Activated T-cell treated with anti-CD3 and anti-CD28 coated beads, Interleukin-2, amount 50 U/mL, for 4 hours (primary cell): Measurements from ENCODE around the gene TMEM135. TPM values are rescaled to one million over a fixed set of nuclear protein-coding genes. Genes with fewer than 3 reads are reported as not detected.

Experiments used
- ATAC-seq, 2 donors: fragments of 200-7000 bp; cut with Tn5 transposase; one replicate each; pipeline ENCODE4 v1.10.0; 2021
- DNase-seq: peaks from one replicate; pipeline ENCODE4 v3.0.0-alpha.2; 2020
- H3K27me3 Mint-ChIP-seq: one replicate; pipeline ENCODE4 v1.8.0; 2021; ENCODE audit warnings: low read depth, mixed read lengths
- H3K36me3 Mint-ChIP-seq: one replicate; pipeline ENCODE4 v1.8.0; 2022; ENCODE audit warnings: mixed read lengths; ENCODE audit not compliant: insufficient read depth
- H3K4me1 Mint-ChIP-seq: one replicate; pipeline ENCODE4 v1.8.0; 2021; ENCODE audit warnings: low read depth, mixed read lengths
- H3K4me3 Mint-ChIP-seq: one replicate; pipeline ENCODE4 v1.8.0; 2021; ENCODE audit warnings: mild to moderate bottlenecking, moderate library complexity, mixed read lengths
- H3K9me3 Mint-ChIP-seq: one replicate; pipeline ENCODE4 v1.8.0; 2021; ENCODE audit warnings: mixed read lengths
- total RNA-seq, 3 donors: library from RNA; stranded (reverse); gene quantifications; one replicate each; pipeline ENCODE4 v1.2.1, GENCODE V29; 2021

The TMEM135 gene
- total RNA-seq, 3 donors from 2014 or later = 9.6 to 17.9 (median 11.7) TPM

GRCh38 chr11:87236368-87236767 is 198.6 kb downstream of the TMEM135 start:
- no peaks in the 10 kb centered on the region for H3K27me3 Mint-ChIP-seq
- H3K4me1 Mint-ChIP-seq = no peaks in the 10 kb centered on the region
- peaks cover 14% of the 10 kb centered on the region for H3K9me3 Mint-ChIP-seq
- H3K36me3 Mint-ChIP-seq = peaks cover 21% of the 10 kb centered on the region
- ATAC-seq (no peak), DNase-seq (no peak)
- H3K4me3 Mint-ChIP-seq = no peak overlapping the region

GRCh38 chr11:87239001-87239400 is 201.3 kb downstream of the TMEM135 start:
- Mint-ChIP-seq H3K36me3 (peaks cover 13% of the 10 kb centered on the region), H3K4me3 (no peak overlapping the region), H3K27me3 (no peaks in the 10 kb centered on the region), H3K4me1 (no peaks in the 10 kb centered on the region), H3K9me3 (no peaks in the 10 kb centered on the region)
- ATAC-seq (no peak), DNase-seq (no peak)

DNA sequence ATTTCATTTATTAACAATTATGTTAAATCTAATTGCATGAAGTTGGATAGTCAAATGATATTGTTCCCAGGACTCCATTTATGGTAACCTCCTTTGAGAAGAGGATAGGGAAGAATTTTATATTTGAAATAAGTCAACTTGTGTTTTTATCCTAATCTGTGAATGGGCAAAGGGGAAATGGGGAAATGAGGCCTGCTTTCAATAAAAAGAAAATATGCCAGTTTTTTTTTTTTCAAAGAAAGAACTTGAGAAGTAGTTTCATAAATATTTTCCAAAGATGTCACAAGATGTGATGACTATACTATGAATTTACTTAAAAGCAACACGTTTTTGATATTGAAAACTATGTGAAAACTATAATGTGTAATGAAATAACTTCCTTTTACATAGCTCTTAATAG is 201.8 kb downstream of the TMEM135 start:
- Mint-ChIP-seq H3K4me1 (no peaks in the 10 kb centered on the region), H3K27me3 (no peaks in the 10 kb centered on the region), H3K4me3 (no peak overlapping the region), H3K9me3 (no peaks in the 10 kb centered on the region), H3K36me3 (peaks cover 13% of the 10 kb centered on the region)
- ATAC-seq (no peak), DNase-seq (no peak)

DNA sequence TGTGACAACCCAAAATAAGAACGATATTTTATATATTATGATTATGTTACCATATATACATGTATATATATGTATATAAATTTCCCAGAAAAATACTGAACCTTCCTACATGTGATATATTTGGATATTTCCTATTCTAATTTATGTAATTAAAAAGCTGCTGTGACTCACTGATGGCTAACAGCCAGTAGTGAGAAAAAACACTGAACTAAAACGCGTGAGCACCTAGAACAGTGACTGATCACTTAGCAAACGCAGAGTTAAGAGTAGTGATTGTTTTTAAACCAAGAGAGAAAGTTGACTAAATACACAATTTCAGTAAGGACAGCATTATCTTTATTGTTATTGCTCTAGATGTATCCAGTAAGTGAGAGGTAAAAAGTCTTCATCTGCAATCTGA is 213.8 kb downstream of the TMEM135 start:
- Mint-ChIP-seq H3K9me3 (no peaks in the 10 kb centered on the region), H3K4me1 (peaks cover 21% of the 10 kb centered on the region), H3K27me3 (no peaks in the 10 kb centered on the region), H3K36me3 (peaks cover 9% of the 10 kb centered on the region), H3K4me3 (no peak overlapping the region)
- no peak for DNase-seq
- ATAC-seq = no peak

DNA sequence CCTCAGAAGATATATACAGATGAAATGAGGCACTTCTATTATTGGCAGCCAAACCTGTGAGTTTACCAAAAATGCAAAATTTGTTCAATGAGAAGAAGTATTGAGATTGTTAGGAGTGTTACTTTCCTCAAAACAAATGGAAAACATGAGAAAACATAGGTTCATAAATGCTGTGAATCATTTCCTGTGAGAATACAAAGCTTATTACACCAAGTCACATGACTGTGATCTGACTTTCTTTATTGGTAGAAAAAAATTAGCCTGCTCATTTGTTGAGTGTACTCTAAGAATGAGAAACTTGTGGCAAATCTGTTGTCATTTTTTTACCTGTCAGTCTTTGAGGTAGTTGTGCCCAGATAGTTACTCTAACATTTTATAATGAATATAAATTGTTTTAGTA is 215.1 kb downstream of the TMEM135 start:
- no peaks in the 10 kb centered on the region for H3K9me3 Mint-ChIP-seq
- peaks cover 21% of the 10 kb centered on the region for H3K4me1 Mint-ChIP-seq
- no peak for DNase-seq
- peak; percentile 93 to 96 for ATAC-seq
- peaks cover 9% of the 10 kb centered on the region for H3K36me3 Mint-ChIP-seq
- no peaks in the 10 kb centered on the region for H3K27me3 Mint-ChIP-seq
- H3K4me3 Mint-ChIP-seq = no peak overlapping the region

DNA sequence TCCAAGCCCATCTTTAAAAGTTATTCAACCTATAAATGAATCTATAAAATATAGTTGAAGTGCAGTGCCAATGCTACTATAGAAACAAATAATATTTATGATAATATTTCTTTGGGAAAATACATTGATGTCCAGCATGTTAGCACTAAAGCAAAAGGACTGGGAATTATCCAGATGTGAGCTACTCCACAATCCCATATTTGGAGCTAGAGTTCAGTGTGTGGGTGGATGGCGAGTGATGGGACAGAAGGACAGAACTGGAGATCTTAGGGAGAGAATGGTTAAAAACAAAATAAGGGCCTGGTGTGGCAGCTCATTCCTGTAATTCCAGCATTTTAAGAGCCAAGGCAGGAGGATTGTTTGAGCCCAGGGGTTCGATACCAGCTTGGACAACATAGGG is 216.8 kb downstream of the TMEM135 start:
- Mint-ChIP-seq H3K27me3 (no peaks in the 10 kb centered on the region), H3K9me3 (no peaks in the 10 kb centered on the region), H3K4me3 (no peak overlapping the region), H3K36me3 (peaks cover 9% of the 10 kb centered on the region), H3K4me1 (peaks cover 18% of the 10 kb centered on the region)
- no peak for ATAC-seq
- no peak for DNase-seq

DNA sequence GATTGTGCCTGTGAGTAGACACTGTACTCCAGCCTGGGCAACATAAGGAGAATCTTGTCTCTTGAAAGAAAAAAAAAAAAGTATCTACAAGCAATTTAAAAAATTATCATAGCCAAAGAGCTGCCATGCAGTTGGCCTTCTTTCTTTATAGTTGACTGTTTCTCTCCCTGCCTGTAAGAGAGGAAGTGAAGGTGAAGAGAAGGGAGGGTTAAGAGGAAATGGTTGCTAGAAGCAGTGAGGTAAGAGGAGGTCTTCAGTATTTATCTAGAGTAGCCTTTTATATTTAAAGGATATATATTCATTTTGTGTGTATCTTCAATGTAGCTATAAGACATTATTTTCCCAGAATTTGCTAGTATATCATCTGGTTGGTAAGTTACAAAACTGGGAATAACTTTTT is 217.9 kb downstream of the TMEM135 start:
- Mint-ChIP-seq H3K9me3 (no peaks in the 10 kb centered on the region), H3K27me3 (no peaks in the 10 kb centered on the region), H3K4me3 (no peak overlapping the region), H3K4me1 (peaks cover 18% of the 10 kb centered on the region), H3K36me3 (peaks cover 9% of the 10 kb centered on the region)
- no peak for DNase-seq
- no peak for ATAC-seq

DNA sequence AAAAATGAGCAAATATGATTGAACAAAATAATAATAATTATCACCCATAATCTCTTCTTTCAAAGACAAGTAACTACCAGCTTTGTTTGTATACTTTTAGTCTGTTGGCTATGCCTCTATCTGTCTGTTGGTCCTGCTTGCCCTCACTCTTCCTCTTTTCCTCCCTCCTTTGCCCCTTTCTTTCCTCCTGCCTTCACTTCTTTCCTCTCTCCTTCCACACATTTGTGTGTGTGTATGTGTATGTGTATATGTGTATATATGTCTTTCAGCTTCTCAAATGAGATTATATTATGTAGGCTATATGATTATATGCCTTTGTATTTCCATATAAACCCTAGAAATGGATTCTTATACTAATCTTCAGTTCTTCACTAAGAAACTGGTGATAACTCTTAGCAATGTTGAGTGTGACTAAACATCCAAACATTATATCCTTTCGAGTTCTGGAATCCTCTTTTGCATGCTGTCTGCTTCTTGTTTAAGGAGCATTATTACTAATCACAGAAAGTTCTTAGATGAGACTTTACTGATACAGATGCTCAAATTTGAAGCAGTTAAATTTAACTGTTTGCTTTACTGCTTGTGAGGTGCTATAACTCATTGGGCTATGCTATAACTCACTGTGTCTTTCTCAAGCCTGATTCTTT is 219.1 kb downstream of the TMEM135 start:
- peaks cover 14% of the 10 kb centered on the region for H3K4me1 Mint-ChIP-seq
- H3K36me3 Mint-ChIP-seq = peaks cover 4% of the 10 kb centered on the region
- H3K9me3 Mint-ChIP-seq = no peaks in the 10 kb centered on the region
- ATAC-seq (no peak), DNase-seq (no peak)
- H3K4me3 Mint-ChIP-seq = no peak overlapping the region
- H3K27me3 Mint-ChIP-seq = no peaks in the 10 kb centered on the region

- Mint-ChIP-seq H3K36me3 (peaks cover 4% of the 10 kb centered on the region), H3K9me3 (no peaks in the 10 kb centered on the region), H3K27me3 (no peaks in the 10 kb centered on the region), H3K4me1 (peaks cover 4% of the 10 kb centered on the region), H3K4me3 (no peak overlapping the region)
- DNase-seq (no peak), ATAC-seq (no peak)
Observed at GRCh38 chr11:87258171-87258833, 220.6 kb downstream of the TMEM135 start.

- H3K36me3 Mint-ChIP-seq = peaks cover 4% of the 10 kb centered on the region
- no peak overlapping the region for H3K4me3 Mint-ChIP-seq
- DNase-seq = no peak
- peaks cover 4% of the 10 kb centered on the region for H3K4me1 Mint-ChIP-seq
- no peak for ATAC-seq
- no peaks in the 10 kb centered on the region for H3K27me3 Mint-ChIP-seq
- H3K9me3 Mint-ChIP-seq = no peaks in the 10 kb centered on the region
Observed at GRCh38 chr11:87259736-87260135, 222.0 kb downstream of the TMEM135 start.

DNA sequence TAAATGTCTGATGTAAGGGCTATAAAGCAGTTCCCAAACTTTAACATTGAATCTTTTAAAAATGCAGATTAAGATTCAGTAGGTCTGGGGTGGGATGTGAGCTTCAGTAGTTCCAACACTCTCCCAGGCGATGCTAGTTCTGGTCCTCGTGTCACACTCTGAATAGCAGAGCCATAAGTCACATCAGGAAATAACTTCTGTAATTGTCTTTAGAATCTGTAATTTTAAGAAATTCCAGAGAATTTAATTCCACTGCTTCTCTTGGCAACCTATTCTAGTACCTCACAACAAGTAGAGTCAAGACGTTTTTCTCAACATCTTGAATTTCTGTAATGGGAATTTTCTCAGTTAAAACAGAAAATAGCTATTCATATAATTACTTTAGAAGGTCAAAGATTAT is 223.1 kb downstream of the TMEM135 start:
- H3K27me3 Mint-ChIP-seq = no peaks in the 10 kb centered on the region
- H3K4me1 Mint-ChIP-seq = no peaks in the 10 kb centered on the region
- H3K36me3 Mint-ChIP-seq = peaks cover 10% of the 10 kb centered on the region
- DNase-seq = no peak
- no peaks in the 10 kb centered on the region for H3K9me3 Mint-ChIP-seq
- ATAC-seq = no peak
- H3K4me3 Mint-ChIP-seq = no peak overlapping the region

DNA sequence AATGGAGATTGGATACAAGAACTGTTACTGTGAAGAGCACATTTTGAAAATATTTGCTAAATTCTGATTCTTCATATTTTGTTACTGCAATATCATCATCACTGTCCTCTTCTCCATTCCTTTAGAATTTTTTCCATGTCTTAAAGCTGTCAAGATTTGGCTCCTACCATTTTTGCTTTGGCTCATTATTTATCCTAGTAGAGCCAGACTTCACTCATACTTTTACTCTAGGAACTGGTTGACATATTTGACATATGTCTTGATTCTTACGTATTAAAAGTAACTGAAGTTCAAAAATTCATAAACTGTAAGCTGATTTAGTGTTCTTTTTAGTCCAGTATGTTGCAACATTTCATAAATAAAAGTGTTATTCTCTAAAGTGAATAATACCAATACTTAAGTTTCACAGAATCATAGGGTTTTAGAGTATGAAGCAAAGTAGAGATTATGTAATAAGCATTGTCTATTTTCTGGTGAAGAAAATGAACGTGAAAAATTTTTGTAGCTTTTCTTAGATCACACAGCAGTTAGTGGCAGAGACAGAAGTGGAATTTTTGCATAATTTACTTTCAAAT is 225.6 kb downstream of the TMEM135 start:
- Mint-ChIP-seq H3K4me3 (no peak overlapping the region), H3K27me3 (no peaks in the 10 kb centered on the region), H3K9me3 (no peaks in the 10 kb centered on the region), H3K4me1 (no peaks in the 10 kb centered on the region), H3K36me3 (peaks cover 10% of the 10 kb centered on the region)
- DNase-seq = no peak
- ATAC-seq = no peak

DNA sequence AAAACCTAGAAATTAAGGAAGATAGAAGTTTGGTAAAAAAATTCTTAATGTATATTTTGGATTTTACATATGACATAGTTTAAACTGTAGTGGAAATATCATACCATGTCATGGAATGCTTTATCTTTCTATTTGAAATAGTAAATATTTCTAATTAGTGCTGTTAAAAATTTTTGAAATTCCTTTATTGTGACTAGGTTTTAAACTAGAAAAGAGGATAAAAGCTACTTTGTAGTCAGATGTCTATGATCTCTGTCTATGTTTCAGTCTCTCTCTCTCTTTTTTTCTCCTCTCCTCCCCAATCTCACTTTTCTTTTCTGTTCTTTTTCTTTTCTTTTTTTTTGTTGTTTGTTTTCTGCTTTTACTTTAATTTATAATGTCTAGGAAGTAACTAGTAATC is 226.2 kb downstream of the TMEM135 start:
- H3K4me1 Mint-ChIP-seq = no peaks in the 10 kb centered on the region
- H3K4me3 Mint-ChIP-seq = no peak overlapping the region
- H3K9me3 Mint-ChIP-seq = no peaks in the 10 kb centered on the region
- no peaks in the 10 kb centered on the region for H3K27me3 Mint-ChIP-seq
- ATAC-seq (no peak), DNase-seq (no peak)
- peaks cover 8% of the 10 kb centered on the region for H3K36me3 Mint-ChIP-seq

GRCh38 chr11:87265132-87265531 is 227.4 kb downstream of the TMEM135 start:
- no peak for DNase-seq
- no peaks in the 10 kb centered on the region for H3K4me1 Mint-ChIP-seq
- no peak overlapping the region for H3K4me3 Mint-ChIP-seq

DNA sequence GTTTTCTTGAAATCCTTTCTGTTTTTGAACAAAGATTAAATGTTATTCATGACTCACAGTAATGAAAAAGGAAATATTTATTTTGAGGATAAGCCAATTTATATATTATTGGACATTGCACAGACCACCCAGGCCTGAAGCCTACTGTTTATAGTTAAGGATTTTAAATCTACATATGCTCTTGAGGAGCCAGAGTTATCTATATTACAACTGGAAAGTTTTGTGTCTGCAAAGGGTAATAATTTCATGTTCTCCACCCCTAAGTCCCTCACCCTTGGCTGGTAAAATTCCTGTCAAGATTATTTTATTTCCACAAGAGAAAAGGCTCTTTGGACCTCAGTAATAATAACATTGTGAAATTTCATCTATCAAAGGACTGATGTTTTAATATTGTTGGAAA is 228.2 kb downstream of the TMEM135 start:
- no peaks in the 10 kb centered on the region for H3K9me3 Mint-ChIP-seq
- no peaks in the 10 kb centered on the region for H3K27me3 Mint-ChIP-seq
- DNase-seq = no peak
- no peak overlapping the region for H3K4me3 Mint-ChIP-seq
- peaks cover 8% of the 10 kb centered on the region for H3K36me3 Mint-ChIP-seq
- no peaks in the 10 kb centered on the region for H3K4me1 Mint-ChIP-seq
- ATAC-seq = no peak

More at GRCh38 chr11:87265132-87265531, 227.4 kb downstream of the TMEM135 start:
- Mint-ChIP-seq H3K9me3 (no peaks in the 10 kb centered on the region), H3K36me3 (peaks cover 8% of the 10 kb centered on the region), H3K27me3 (no peaks in the 10 kb centered on the region)
- no peak for ATAC-seq
